Tibial nerve (tissue), 4 donors: ENCODE measurements around the gene COL6A5.

Source experiments
- CTCF ChIP-seq, 5 experiments: fragments of 200-600 bp in 3 of 5; fragments of 450-650 bp in 2 of 5; sonication (generic) in 3 of 5; IDR thresholded peaks; one replicate each; pipeline ENCODE4 v1.5.1; 2016 to 2019; ENCODE audit warnings: antibody characterized with exemption in 5 of 5, mild to moderate bottlenecking in 3 of 5, moderate library complexity in 2 of 5
- EP300 ChIP-seq, 2 donors: sonication (generic); formaldehyde crosslinking; IDR thresholded peaks; one replicate each; pipeline ENCODE4 v1.6.1; 2017; ENCODE audit warnings: antibody characterized with exemption in 2 of 2, mild to moderate bottlenecking in 1 of 2

DNA sequence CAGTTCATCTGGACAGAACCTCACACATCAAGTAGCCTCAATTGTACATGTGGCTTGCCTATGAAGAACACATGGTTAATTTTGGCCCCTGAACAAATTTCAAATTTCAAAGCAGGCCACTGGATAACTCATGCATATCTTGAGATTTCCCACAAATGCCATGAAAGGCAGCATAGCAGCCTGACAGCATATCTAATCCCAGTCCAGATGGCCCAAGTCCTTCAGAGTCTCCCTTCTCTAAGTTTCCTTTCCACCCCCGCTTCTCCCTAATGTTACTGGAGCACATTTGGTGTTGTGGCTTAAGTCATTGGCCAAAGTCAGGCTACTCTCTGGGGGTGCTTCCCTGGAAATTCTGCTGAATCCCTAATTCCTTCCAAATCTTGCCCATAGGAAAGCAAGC lies 117.7 kb downstream of the COL6A5 start:
- no peak for TF ChIP-seq CTCF (IDR thresholded peaks at IDR 0.05)
- no peak for TF ChIP-seq EP300 (IDR thresholded peaks at IDR 0.05)
